Colonic mucosa (tissue), 4 donors: Measurements from ENCODE around the gene CLASP1. TPM values are rescaled to one million over a fixed set of nuclear protein-coding genes. Genes with fewer than 3 reads are reported as not detected.

Experiments
- DNase-seq: peaks from one replicate; pipeline ENCODE4 v3.0.0-alpha.2; 2020
- H3K27ac ChIP-seq: fragments of 200-600 bp; one replicate; pipeline ENCODE4 v1.8.0; 2021
- H3K27me3 ChIP-seq: fragments of 200-600 bp; one replicate; pipeline ENCODE4 v1.8.0; 2021
- H3K36me3 ChIP-seq: fragments of 200-600 bp; one replicate; pipeline ENCODE4 v1.8.0; 2021
- H3K4me1 ChIP-seq: fragments of 200-600 bp; one replicate; pipeline ENCODE4 v1.8.0; 2021; ENCODE audit warnings: mild to moderate bottlenecking
- H3K4me3 ChIP-seq: fragments of 200-600 bp; one replicate; pipeline ENCODE4 v1.8.0; 2021
- H3K9ac ChIP-seq, 2 donors: one replicate each; pipeline ENCODE4 v1.7.0; 2013; ENCODE audit warnings: control low read depth in 2 of 2, low read depth in 2 of 2, low read length in 2 of 2
- H3K9me3 ChIP-seq: fragments of 200-600 bp; one replicate; pipeline ENCODE4 v1.8.0; 2021
- CTCF ChIP-seq: fragments of 200-600 bp; IDR thresholded peaks from one replicate; pipeline ENCODE4 v1.8.0; 2022; ENCODE audit warnings: antibody characterized with exemption, mild to moderate bottlenecking
- intact Hi-C: fragments of 100-400 bp; cut with DNase I; formaldehyde crosslinking; loops from one replicate; pipeline ENCODE4 v1.14.1; 2022
- total RNA-seq, 2 donors: library from RNA; stranded (reverse); fragmentation: NEBNext Ultra II Directional in 1 of 2; extraction: Animal tissue kit (Norgen Biotek cat#: 25700) in 1 of 2; gene quantifications; one replicate each; pipeline ENCODE4 v1.2.1, GENCODE V29; 2021
- donor health status: healthy.
- donor health status: DM: no; HTN: no; CAD: no.
- donor health status: DM: no; HTN: no; CAD: no.

Gene CLASP1
- total RNA-seq, 2 donors from 2014 or later: 30.3 to 32.3 TPM

GRCh38 chr2:121420486-121420885, 228.8 kb downstream of the CLASP1 start:
- Histone ChIP-seq H3K4me3 (no peak overlapping the region), H3K36me3 (no peaks in the 10 kb centered on the region), H3K27me3 (no peaks in the 10 kb centered on the region), H3K4me1 (no peaks in the 10 kb centered on the region), H3K9me3 (no peaks in the 10 kb centered on the region), H3K9ac (no peak overlapping the region), H3K27ac (no peak overlapping the region)
- TF ChIP-seq CTCF: no peak
- intact Hi-C loops: no loop called here
- no peak for DNase-seq

- Histone ChIP-seq H3K9me3 (no peaks in the 10 kb centered on the region), H3K36me3 (no peaks in the 10 kb centered on the region), H3K27me3 (no peaks in the 10 kb centered on the region), H3K4me1 (no peaks in the 10 kb centered on the region), H3K27ac (no peak overlapping the region), H3K4me3 (no peak overlapping the region), H3K9ac (no peak overlapping the region)
- intact Hi-C loops: no loop called here
- no peak for DNase-seq
- TF ChIP-seq CTCF: no peak
Measured at GRCh38 chr2:121419081-121419699, 230.1 kb downstream of the CLASP1 start.

- no peak overlapping the region for H3K9ac ChIP-seq
- DNase-seq: no peak
- TF ChIP-seq CTCF: no peak
- no peak overlapping the region for H3K4me3 ChIP-seq
- H3K4me1 ChIP-seq: no peaks in the 10 kb centered on the region
- H3K27ac ChIP-seq: no peak overlapping the region
- intact Hi-C loops: no loop called here
- no peaks in the 10 kb centered on the region for H3K36me3 ChIP-seq
- H3K9me3 ChIP-seq: no peaks in the 10 kb centered on the region
- H3K27me3 ChIP-seq: no peaks in the 10 kb centered on the region
Measured at GRCh38 chr2:121418494-121419058, 230.7 kb downstream of the CLASP1 start.

- H3K27me3 ChIP-seq: no peaks in the 10 kb centered on the region
- no peak overlapping the region for H3K9ac ChIP-seq
- H3K4me1 ChIP-seq: no peaks in the 10 kb centered on the region
- DNase-seq: no peak
- H3K4me3 ChIP-seq: no peak overlapping the region
- no peak overlapping the region for H3K27ac ChIP-seq
- no peaks in the 10 kb centered on the region for H3K36me3 ChIP-seq
- intact Hi-C loops: no loop called here
- no peak for TF ChIP-seq CTCF
- H3K9me3 ChIP-seq: no peaks in the 10 kb centered on the region
Measured at GRCh38 chr2:121417826-121418225, 231.4 kb downstream of the CLASP1 start.

- TF ChIP-seq CTCF: no peak
- Histone ChIP-seq H3K27ac (no peak overlapping the region), H3K4me1 (no peaks in the 10 kb centered on the region), H3K4me3 (no peak overlapping the region), H3K9ac (no peak overlapping the region), H3K9me3 (no peaks in the 10 kb centered on the region), H3K27me3 (no peaks in the 10 kb centered on the region), H3K36me3 (peaks cover 1% of the 10 kb centered on the region)
- intact Hi-C loops: no loop called here
- DNase-seq: no peak
Measured at GRCh38 chr2:121415727-121416126, 233.5 kb downstream of the CLASP1 start.
